AG04449 (cell line): Measurements from ENCODE around the gene CYB561D2.

ENCODE experiments used
- CTCF ChIA-PET: fragments of 350-600 bp; formaldehyde crosslinking; extraction: SDS; loops from one replicate; lab custom pipeline; 2021; ENCODE audit warnings: antibody characterized with exemption; lab: Yijun Ruan, JAX
- POLR2A ChIA-PET: fragments of 400-600, 350-600 bp; formaldehyde crosslinking; extraction: SDS; loops from one replicate; lab custom pipeline; 2020; ENCODE audit warnings: antibody characterized with exemption, inconsistent platforms; lab: Yijun Ruan, JAX
- DNase-seq: peaks from one replicate; pipeline ENCODE4 v3.0.0-alpha.2; 2010; ENCODE audit warnings: low read depth, low spot score
- H3K4me3 ChIP-seq: 2 replicates; pipeline ENCODE4 v1.5.1; 2011; ENCODE audit warnings: low read depth, mild to moderate bottlenecking, control low read depth, low read length
- CTCF ChIP-seq: IDR thresholded peaks from one replicate; pipeline ENCODE4 v1.5.1; 2011; ENCODE audit warnings: mild to moderate bottlenecking, moderate library complexity, low read length, control low read depth, inconsistent platforms; ENCODE audit not compliant: insufficient read depth; ENCODE audit errors: missing control alignments

The CYB561D2 gene

DNA sequence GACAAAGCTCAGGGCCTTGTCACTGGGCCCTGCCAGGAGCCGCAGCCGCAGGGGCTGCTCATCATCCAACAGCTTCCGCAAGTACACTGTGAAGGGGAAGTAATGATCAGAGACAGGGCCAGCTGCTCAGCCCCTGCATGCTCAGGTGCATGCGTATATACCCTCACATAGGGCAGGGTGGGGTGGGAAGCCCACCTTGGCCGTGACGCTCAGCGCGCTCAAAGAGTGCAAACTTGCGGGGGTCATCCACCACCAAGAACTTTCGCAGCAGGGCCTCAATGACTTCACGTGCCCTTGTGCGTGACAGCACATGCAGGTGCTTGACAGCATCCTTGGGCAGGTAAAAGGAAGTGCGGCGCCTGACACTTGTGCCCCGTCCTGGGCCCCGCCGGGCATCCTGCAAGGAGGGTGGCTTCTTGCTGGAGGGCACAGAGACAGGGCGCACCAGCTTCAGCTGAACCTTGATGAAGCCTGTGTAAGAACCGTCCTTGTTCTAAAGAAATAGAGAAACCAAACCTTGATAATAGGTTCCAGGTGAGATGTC is 19.2 kb upstream of the CYB561D2 start:
- no peak for TF ChIP-seq CTCF
- no peak overlapping the region for H3K4me3 ChIP-seq
- ChIA-PET POLR2A (no interaction called here), CTCF (interaction anchor here (1.9 kb wide), 1 partner anchor 10 kb away, joined by 7 read pairs; the partner anchor contains the start of gene HYAL2)
- no peak for DNase-seq

- no peak for DNase-seq
- TF ChIP-seq CTCF = no peak
- ChIA-PET POLR2A (interaction anchor here (1.2 kb wide), 1 partner anchor 12 kb away, joined by 3 read pairs; no protein-coding TSS in a partner anchor), CTCF (interaction anchor here (1.0 to 3.0 kb wide), 5 partner anchors 11 to 208 kb away, joined by 3 to 18 read pairs (median 3); partner anchors contain the start of gene HYAL2)
- H3K4me3 ChIP-seq = peak overlapping the region; percentile 15
These were observed 16.8 kb upstream of the CYB561D2 start for GRCh38 chr3:50333744-50334328.

GRCh38 chr3:50334339-50335075 is 16.2 kb upstream of the CYB561D2 start:
- ChIA-PET CTCF (interaction anchor here (1.0 to 3.0 kb wide), 6 partner anchors 11 to 208 kb away, joined by 3 to 18 read pairs (median 3); partner anchors contain the start of gene HYAL2), POLR2A (no interaction called here)
- peak overlapping the region; percentile 21 for H3K4me3 ChIP-seq
- TF ChIP-seq CTCF = no peak
- DNase-seq = no peak

DNA sequence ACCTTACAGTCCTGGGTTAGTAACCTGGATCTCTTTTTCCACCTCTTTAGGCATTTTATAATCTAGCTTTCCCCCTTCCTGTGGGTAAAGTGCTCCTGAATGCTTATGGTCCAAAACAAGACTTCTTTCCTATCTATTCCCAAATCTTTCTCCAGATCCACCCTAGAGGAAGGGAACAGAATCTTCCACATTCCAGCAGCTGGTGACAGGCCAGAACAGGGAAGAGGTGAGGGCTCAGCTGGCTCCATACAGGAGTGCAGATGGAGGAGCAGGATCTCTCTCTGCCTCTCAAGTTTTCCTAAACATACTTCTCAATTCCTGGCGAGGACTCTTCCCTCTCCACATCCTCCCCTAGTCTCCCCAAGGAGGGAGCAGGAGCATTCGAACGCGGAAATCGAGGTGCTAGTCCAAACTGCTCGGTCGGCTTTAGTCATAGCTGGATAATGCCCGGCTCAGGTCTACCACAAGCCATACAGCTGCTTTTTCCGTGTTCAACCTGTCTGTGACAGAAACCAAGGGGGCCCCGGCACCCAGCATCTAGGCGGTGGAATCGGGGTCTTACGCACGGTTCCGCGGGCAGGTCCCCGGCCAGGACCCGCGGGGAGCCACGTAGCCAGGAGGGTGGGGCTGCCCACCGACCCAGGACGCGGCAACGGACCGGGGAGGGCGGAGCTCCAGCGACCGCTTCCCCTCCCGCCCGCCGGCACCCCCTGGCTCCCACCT is 14.0 kb upstream of the CYB561D2 start:
- ChIA-PET POLR2A (interaction anchor here (0.6 to 1.9 kb wide), 9 partner anchors 8 to 1818 kb away, joined by 3 to 31 read pairs (median 3); partner anchors contain the start of genes CYB561D2, DCAF1, HYAL3 and NAA80), CTCF (interaction anchor here (0.8 to 4.9 kb wide), 11 partner anchors 9 to 213 kb away, joined by 3 to 46 read pairs (median 4); partner anchors contain the start of genes CYB561D2, HYAL2, NPRL2 and TUSC2)
- DNase-seq = no peak
- no peak for TF ChIP-seq CTCF
- H3K4me3 ChIP-seq = peak overlapping the region; percentile 92

GRCh38 chr3:50337175-50337861 is 13.3 kb upstream of the CYB561D2 start:
- CTCF ChIA-PET = interaction anchor here (0.8 to 4.9 kb wide), 6 partner anchors 9 to 205 kb away, joined by 3 to 46 read pairs (median 6); partner anchors contain the start of genes CYB561D2, HYAL2, NPRL2 and TUSC2
- POLR2A ChIA-PET = interaction anchor here (0.6 to 1.9 kb wide), 10 partner anchors 9 to 1818 kb away, joined by 3 to 31 read pairs (median 3); partner anchors contain the start of genes CYB561D2, DCAF1, HYAL2 and HYAL3
- TF ChIP-seq CTCF = no peak
- peak; percentile 96 for DNase-seq
- peak overlapping the region; percentile 92 for H3K4me3 ChIP-seq
